H1 (cell line): Measurements from ENCODE around the gene CBS. TPM values are rescaled to one million over a fixed set of nuclear protein-coding genes. Genes with fewer than 3 reads are reported as not detected.

ENCODE experiments used
- CTCF ChIA-PET: fragments of 300-600 bp; sonication (Branson Sonifier 250); formaldehyde crosslinking; loops from one replicate; lab custom pipeline; 2021; ENCODE audit not compliant: partially characterized antibody; lab: Charles Lee
- POLR2A ChIA-PET: fragments of 300-600 bp; sonication (Branson Sonifier 250); formaldehyde crosslinking; loops from one replicate; lab custom pipeline; 2021; ENCODE audit warnings: inconsistent platforms; ENCODE audit not compliant: partially characterized antibody; lab: Charles Lee
- DNase-seq, 2 experiments: peaks; one replicate each; pipeline versions ENCODE4 v3.0.0 to v3.0.0-alpha.2; 2010 to 2022; ENCODE audit warnings: low spot score in 2 of 2, low read depth in 1 of 2, mixed read lengths in 1 of 2
- FAIRE-seq: peaks from 2 replicates; lab custom pipeline; 2011; peaks lifted over from hg19 to GRCh38; lab: Jason Lieb, UNC
- H2AFZ ChIP-seq: 2 replicates; pipeline ENCODE4 v1.8.1; 2012; ENCODE audit warnings: low read length, inconsistent platforms
- H2AK5ac ChIP-seq: 2 replicates; pipeline ENCODE4 v1.6.1; 2013; ENCODE audit warnings: low read depth, low read length
- H2BK120ac ChIP-seq: replicated peaks from 2 replicates; pipeline ENCODE3; 2013; ENCODE audit warnings: low read depth, low read length, inconsistent platforms
- H2BK12ac ChIP-seq: 2 replicates; pipeline ENCODE4 v1.6.1; 2013; ENCODE audit warnings: low read depth, low read length
- H2BK15ac ChIP-seq: 2 replicates; pipeline ENCODE4 v1.6.1; 2013; ENCODE audit warnings: low read length
- H2BK20ac ChIP-seq: 2 replicates; pipeline ENCODE4 v1.6.1; 2013; ENCODE audit warnings: low read length
- H2BK5ac ChIP-seq: 2 replicates; pipeline ENCODE4 v1.6.1; 2013; ENCODE audit warnings: low read depth, low read length
- H3K14ac ChIP-seq: 2 replicates; pipeline ENCODE4 v1.6.1; 2013; ENCODE audit warnings: inconsistent platforms; ENCODE audit not compliant: insufficient read length
- H3K18ac ChIP-seq: 2 replicates; pipeline ENCODE4 v1.6.1; 2013; ENCODE audit warnings: low read length; ENCODE audit errors: extremely low read depth
- H3K23ac ChIP-seq: 2 replicates; pipeline ENCODE4 v1.6.1; 2013; ENCODE audit warnings: inconsistent platforms; ENCODE audit not compliant: insufficient read length
- H3K23me2 ChIP-seq: 2 replicates; pipeline ENCODE4 v1.6.1; 2013; ENCODE audit warnings: low read depth, low read length
- H3K27ac ChIP-seq: 2 replicates; pipeline ENCODE4 v1.6.1; 2011; ENCODE audit warnings: low read depth, low read length, inconsistent platforms
- H3K27me3 ChIP-seq, 4 experiments: replicated peaks in 1 of 4; 1 replicate in 1 of 4; 2 replicates in 3 of 4; pipeline versions ENCODE4 v1.6.1 to v1.8.1; 2011 to 2013; ENCODE audit warnings: low read length in 3 of 4, mild to moderate bottlenecking in 3 of 4, inconsistent platforms in 2 of 4, mixed read lengths in 2 of 4, moderate library complexity in 1 of 4; ENCODE audit not compliant: control insufficient read depth in 3 of 4, insufficient read depth in 3 of 4; ENCODE audit errors: extremely low read depth in 1 of 4
- H3K36me3 ChIP-seq, 4 experiments: 2 replicates each; pipeline versions ENCODE4 v1.6.1 to v1.8.1; 2011 to 2013; ENCODE audit warnings: mild to moderate bottlenecking in 4 of 4, low read length in 3 of 4, moderate library complexity in 2 of 4, control low read depth in 1 of 4, inconsistent platforms in 1 of 4; ENCODE audit not compliant: insufficient read depth in 4 of 4, control insufficient read depth in 2 of 4
- H3K4ac ChIP-seq: replicated peaks from 2 replicates; pipeline ENCODE3; 2013; ENCODE audit warnings: low read length, low read depth, mixed read lengths, inconsistent platforms; ENCODE audit not compliant: insufficient read length
- H3K4me1 ChIP-seq, 4 experiments: replicated peaks in 1 of 4; 1 replicate in 1 of 4; 2 replicates in 3 of 4; pipeline versions ENCODE4 v1.6.1 to v1.8.1; 2011 to 2013; ENCODE audit warnings: low read length in 3 of 4, inconsistent platforms in 2 of 4, mixed read lengths in 1 of 4; ENCODE audit not compliant: insufficient read depth in 4 of 4, control insufficient read depth in 3 of 4
- H3K4me2 ChIP-seq, 2 experiments: 2 replicates each; pipeline versions ENCODE4 v1.6.1 to v1.8.1; 2011 to 2013; ENCODE audit warnings: low read depth in 2 of 2, low read length in 2 of 2, control low read depth in 1 of 2, inconsistent platforms in 1 of 2, mild to moderate bottlenecking in 1 of 2; ENCODE audit not compliant: insufficient read depth in 1 of 2
- H3K4me3 ChIP-seq, 4 experiments: fragments of 200-600, 300-600 bp in 1 of 4; sonication (generic), shearing (Covaris generic), sonication (Bioruptor Twin) in 1 of 4; 2 replicates each; pipeline versions ENCODE4 v1.5.1 to v1.8.1; 2011 to 2016; ENCODE audit warnings: low read length in 4 of 4, low read depth in 3 of 4, control low read depth in 2 of 4, inconsistent platforms in 2 of 4, mild to moderate bottlenecking in 2 of 4, mixed read lengths in 1 of 4, moderate library complexity in 1 of 4; ENCODE audit not compliant: insufficient read depth in 2 of 4; ENCODE audit errors: extremely low read depth in 1 of 4
- H3K56ac ChIP-seq: replicated peaks from 2 replicates; pipeline ENCODE3; 2013; ENCODE audit warnings: low read depth, mild to moderate bottlenecking, mixed read lengths, low read length, inconsistent platforms; ENCODE audit not compliant: insufficient read length
- H3K79me1 ChIP-seq: 2 replicates; pipeline ENCODE4 v1.6.1; 2013; ENCODE audit warnings: low read depth, low read length, control low read depth
- H3K79me2 ChIP-seq, 2 experiments: 2 replicates each; pipeline versions ENCODE4 v1.6.1 to v1.8.1; 2012 to 2013; ENCODE audit warnings: low read length in 2 of 2, mild to moderate bottlenecking in 2 of 2, inconsistent platforms in 1 of 2; ENCODE audit not compliant: insufficient read depth in 2 of 2, control insufficient read depth in 1 of 2
- H3K9ac ChIP-seq, 4 experiments: replicated peaks in 1 of 4; 1 replicate in 1 of 4; 2 replicates in 3 of 4; pipeline versions ENCODE4 v1.6.1 to v1.8.1; 2011 to 2013; ENCODE audit warnings: low read depth in 3 of 4, low read length in 3 of 4, control low read depth in 2 of 4, mild to moderate bottlenecking in 2 of 4, moderate library complexity in 2 of 4, inconsistent platforms in 1 of 4; ENCODE audit errors: extremely low read depth in 1 of 4
- H3K9me3 ChIP-seq, 2 experiments: 2 replicates each; pipeline versions ENCODE4 v1.6.1 to v1.8.1; 2012 to 2013; ENCODE audit warnings: mild to moderate bottlenecking in 2 of 2, moderate library complexity in 2 of 2, control low read depth in 1 of 2, inconsistent platforms in 1 of 2, low read depth in 1 of 2, low read length in 1 of 2, mixed read lengths in 1 of 2; ENCODE audit not compliant: insufficient read depth in 2 of 2
- H4K20me1 ChIP-seq, 2 experiments: replicated peaks in 1 of 2; 2 replicates each; pipeline versions ENCODE3 to v1.8.1; 2011 to 2013; ENCODE audit warnings: inconsistent platforms in 2 of 2, low read length in 2 of 2, mild to moderate bottlenecking in 1 of 2; ENCODE audit not compliant: insufficient read depth in 2 of 2, control insufficient read depth in 1 of 2
- H4K5ac ChIP-seq: 2 replicates; pipeline ENCODE4 v1.6.1; 2013; ENCODE audit warnings: low read length, low read depth, mixed read lengths, inconsistent platforms; ENCODE audit not compliant: insufficient read length
- H4K8ac ChIP-seq: 2 replicates; pipeline ENCODE4 v1.8.0; 2013; ENCODE audit warnings: mild to moderate bottlenecking, moderate library complexity, low read length, inconsistent platforms; ENCODE audit not compliant: insufficient read depth; ENCODE audit errors: extremely low read depth
- H4K91ac ChIP-seq: replicated peaks from 2 replicates; pipeline ENCODE3; 2013; ENCODE audit warnings: low read length, mixed read lengths, inconsistent platforms; ENCODE audit not compliant: insufficient read length
- RXRA ChIP-seq: IDR thresholded peaks from 2 replicates; pipeline ENCODE4 v1.6.1; 2011; ENCODE audit warnings: low read depth, mild to moderate bottlenecking, low read length, moderate library complexity; ENCODE audit not compliant: insufficient read depth
- ZNF274 ChIP-seq: IDR thresholded peaks from 2 replicates; pipeline ENCODE4 v1.7.0; 2012; ENCODE audit warnings: low read length, borderline replicate concordance; ENCODE audit errors: extremely low read depth
- WGBS, 2 experiments: shearing (Covaris generic) in 1 of 2; methylation state at CpG; one replicate each; pipeline versions ENCODE4 v1.1.6 to v1.1.7; 2013 to 2015; ENCODE audit warnings: low lambda C conversion rate in 2 of 2, mixed read lengths in 2 of 2, inconsistent platforms in 1 of 2, low coverage in 1 of 2, missing lambda C conversion rate in 1 of 2; ENCODE audit not compliant: insufficient replicate concordance in 2 of 2, insufficient coverage in 1 of 2, insufficient read length in 1 of 2; ENCODE audit errors: extremely low coverage in 1 of 2, missing lambda C conversion rate in 1 of 2; 5-methylcytosine and 5-hydroxymethylcytosine counted together
- polyA plus RNA-seq, 7 experiments: library from polyadenylated mRNA; depleted of rRNA in 3 of 7; stranded (reverse) in 5 of 7; unstranded in 2 of 7; fragments of >200 nt in 5 of 7; fragments of 200-250 nt in 2 of 7; gene quantifications; 1 replicate in 5 of 7; 2 replicates in 1 of 7; 4 replicates in 1 of 7; pipeline versions ENCODE4 v1.2.1 to v1.2.3, GENCODE V29; 2011 to 2013; ENCODE audit warnings: missing spikeins in 2 of 7, mixed read lengths in 2 of 7
- total RNA-seq: library from RNA; stranded (reverse); fragmentation: NEBNext Ultra II Directional; extraction: Animal tissue kit (Norgen Biotek cat#: 25700); gene quantifications from 2 replicates; pipeline ENCODE4 v1.2.1, GENCODE V29; 2021

Gene CBS
- total and polyA plus RNA-seq, 2 of the 8 experiments (the other 6 are each of a cell fraction or from before 2014, with no cell fraction given) = 114 to 455 TPM

DNA sequence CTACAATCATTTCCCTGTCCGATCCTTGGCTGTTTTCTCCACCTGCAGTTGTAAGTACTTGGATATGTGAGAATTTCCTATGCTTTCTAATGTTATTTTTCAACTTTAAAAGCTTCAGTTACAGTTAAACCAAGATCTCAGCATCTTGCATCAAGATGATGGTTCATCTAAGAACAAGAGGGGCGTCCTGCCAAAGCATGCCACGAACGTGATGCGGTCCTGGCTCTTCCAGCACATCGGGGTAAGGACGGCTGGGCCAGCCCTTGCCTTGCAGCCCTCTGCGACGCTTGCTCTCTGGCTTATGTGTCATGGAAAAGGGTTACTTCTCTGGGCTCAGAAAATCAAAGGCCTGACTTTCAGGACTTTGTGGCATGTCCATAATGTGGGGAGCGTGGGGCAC, 54.4 kb downstream of the CBS start:
- H2BK15ac ChIP-seq = no peak overlapping the region
- no peak overlapping the region for H3K27ac ChIP-seq
- no peak for TF ChIP-seq RXRA
- TF ChIP-seq ZNF274 = no peak
- H3K23ac ChIP-seq = no peak overlapping the region
- no peak overlapping the region for H2AK5ac ChIP-seq
- DNase-seq (no peak), FAIRE-seq (no peak)
- H3K23me2 ChIP-seq = no peaks in the 10 kb centered on the region
- H3K9ac ChIP-seq = no peak overlapping the region
- ChIA-PET CTCF (no interaction called here), POLR2A (interaction anchor here (0.6 kb wide), 1 partner anchor 36 kb away, joined by 3 read pairs; no protein-coding TSS in a partner anchor)
- peaks cover 2% of the 10 kb centered on the region; the same call in 1 of the 2 replicates for H3K79me1 ChIP-seq
- 94% methylated on average over 10 of the region's 10 CpGs; no CpG with 5 or more reads in 1 of the 2 experiments for WGBS, 2 experiments
- no peak overlapping the region for H3K56ac ChIP-seq
- no peak overlapping the region for H4K5ac ChIP-seq
- H3K4ac ChIP-seq = no peak overlapping the region
- no peak overlapping the region for H2AFZ ChIP-seq
- no peaks in the 10 kb centered on the region for H3K9me3 ChIP-seq
- no peak overlapping the region for H3K18ac ChIP-seq
- H2BK120ac ChIP-seq = no peak overlapping the region
- H2BK5ac ChIP-seq = no peak overlapping the region
- H4K91ac ChIP-seq = no peak overlapping the region
- peaks cover 5 to 30% (median 8%) of the 10 kb centered on the region in 4 experiments; a peak in 6 of 8 replicates for H3K36me3 ChIP-seq
- 0 out of 7 replicates have a peak, but pooled peaks cover 0 to 2% (median 0%) of the 10 kb centered on the region in 4 experiments for H3K4me1 ChIP-seq
- no peaks in the 10 kb centered on the region for H3K27me3 ChIP-seq
- H4K8ac ChIP-seq = no peak overlapping the region
- no peaks in the 10 kb centered on the region for H3K79me2 ChIP-seq
- no peak overlapping the region for H2BK12ac ChIP-seq
- H4K20me1 ChIP-seq = no peaks in the 10 kb centered on the region
- no peak overlapping the region for H3K14ac ChIP-seq
- H2BK20ac ChIP-seq = no peak overlapping the region
- H3K4me2 ChIP-seq = no peak overlapping the region
- no peak overlapping the region for H3K4me3 ChIP-seq
